Activated CD8-positive, alpha-beta memory T cell treated with anti-CD3 and anti-CD28 coated beads, Interleukin-2, amount 50 U/mL, for 1 hour (primary cell): ENCODE data around the gene MT1A.
"Not testable (repeated sequence)": the region's sequence is repeated elsewhere in the genome, so short reads cannot be mapped to it uniquely, and the experiment has no call there.

Source experiments
- DNase-seq: peaks from one replicate; pipeline ENCODE4 v3.0.0-alpha.2; 2020; ENCODE audit errors: extremely low read depth

The MT1A gene

GRCh38 chr16:56610017-56610608 is 28.4 kb upstream of the MT1A start:
- no peak for DNase-seq

- no peak for DNase-seq
Measured at GRCh38 chr16:56610609-56611111, 27.8 kb upstream of the MT1A start.

- no peak for DNase-seq
Measured at GRCh38 chr16:56611281-56611833, 27.1 kb upstream of the MT1A start.

GRCh38 chr16:56613706-56614105 is 24.8 kb upstream of the MT1A start:
- DNase-seq: no peak

GRCh38 chr16:56614549-56614991 is 23.9 kb upstream of the MT1A start:
- DNase-seq: no peak

- DNase-seq: no peak
Measured at GRCh38 chr16:56615353-56615752, 23.1 kb upstream of the MT1A start.

- DNase-seq: no peak
Measured at GRCh38 chr16:56616608-56617211, 21.8 kb upstream of the MT1A start.

- DNase-seq: no peak
Measured at GRCh38 chr16:56617212-56618085, 21.0 kb upstream of the MT1A start.

- DNase-seq: no peak
Measured at GRCh38 chr16:56618138-56618537, 20.3 kb upstream of the MT1A start.

GRCh38 chr16:56620339-56620897 is 18.0 kb upstream of the MT1A start:
- DNase-seq: no peak

- not testable (repeated sequence) for DNase-seq
Measured at GRCh38 chr16:56621665-56622445, 16.6 kb upstream of the MT1A start.

- DNase-seq: not testable (repeated sequence)
Measured at GRCh38 chr16:56623184-56623583, 15.3 kb upstream of the MT1A start.

GRCh38 chr16:56623637-56624036 is 14.8 kb upstream of the MT1A start:
- no peak for DNase-seq

GRCh38 chr16:56625140-56625942 is 13.1 kb upstream of the MT1A start, which contains the start of gene MT1E:
TSS of gene MT1E (plus strand) at chr16:56625781. CDS start at chr16:56625852, 71 bp downstream.
- no peak for DNase-seq

GRCh38 chr16:56625943-56626654 is 12.4 kb upstream of the MT1A start:
- no peak for DNase-seq

- no peak for DNase-seq
Measured at GRCh38 chr16:56626685-56627084, 11.8 kb upstream of the MT1A start.

- no peak for DNase-seq
Measured at GRCh38 chr16:56628486-56629350, 9.7 kb upstream of the MT1A start.

- no peak for DNase-seq
Measured at GRCh38 chr16:56629531-56629930, 8.9 kb upstream of the MT1A start.

GRCh38 chr16:56630134-56630533 is 8.3 kb upstream of the MT1A start:
- no peak for DNase-seq
